A549 (cell line): ENCODE measurements around the gene SFRP5.

Experiments
- BHLHE40 ChIP-seq: IDR thresholded peaks from 2 replicates; pipeline ENCODE4 v1.6.1; 2012; ENCODE audit warnings: low read depth, low read length, inconsistent platforms
- CEBPB ChIP-seq, 2 experiments: fragments of >200 bp in 1 of 2; sonication (Bioruptor Twin) in 1 of 2; formaldehyde crosslinking in 1 of 2; IDR thresholded peaks; 2 replicates each; pipeline ENCODE4 v1.6.1; 2012 to 2016
- EP300 ChIP-seq, 2 experiments: fragments of >200 bp; sonication (Bioruptor Twin); formaldehyde crosslinking; IDR thresholded peaks; 2 replicates in 1 of 2; 3 replicates in 1 of 2; pipeline ENCODE4 v1.6.1; 2016 to 2017
- JUN ChIP-seq, 2 experiments: fragments of >200 bp; sonication (Bioruptor Twin); formaldehyde crosslinking; IDR thresholded peaks; 2 replicates in 1 of 2; 3 replicates in 1 of 2; pipeline ENCODE4 v1.6.1; 2016 to 2017
- MAZ ChIP-seq: fragments of 150-350 bp; IDR thresholded peaks from 2 replicates; pipeline ENCODE4 v1.6.1; 2014; ENCODE audit warnings: antibody characterized with exemption, low read depth, low read length, borderline replicate concordance
- PHF8 ChIP-seq: fragments of 200-600 bp; sonication (generic); IDR thresholded peaks from 2 replicates; pipeline ENCODE4 v1.6.1; 2016; ENCODE audit warnings: low read depth, mild to moderate bottlenecking, antibody characterized with exemption, moderate library complexity, borderline replicate concordance
- POLR2A ChIP-seq: IDR thresholded peaks from 2 replicates; pipeline ENCODE4 v1.6.1; 2012; ENCODE audit warnings: mild to moderate bottlenecking, low read length
- RCOR1 ChIP-seq: fragments of 150-350 bp; IDR thresholded peaks from 2 replicates; pipeline ENCODE4 v1.6.1; 2014; ENCODE audit warnings: antibody characterized with exemption, low read length, low read depth
- RFX5 ChIP-seq: fragments of 450-650 bp; IDR thresholded peaks from 2 replicates; pipeline ENCODE4 v1.7.1; 2014; ENCODE audit warnings: antibody characterized with exemption, mild to moderate bottlenecking, moderate library complexity
- ZFP36 ChIP-seq: fragments of 450-650 bp; IDR thresholded peaks from 2 replicates; pipeline ENCODE4 v1.6.1; 2014; ENCODE audit warnings: borderline replicate concordance; ENCODE audit not compliant: partially characterized antibody
- TF ChIP-seq, protein P1 (sequence below): fragments of >200 bp; sonication (Bioruptor Twin); formaldehyde crosslinking; IDR thresholded peaks from 3 replicates; pipeline ENCODE4 v1.5.1; 2016
- TF ChIP-seq, protein P2 (sequence below): IDR thresholded peaks from 2 replicates; pipeline ENCODE4 v1.6.1; 2012
- TF ChIP-seq, protein P3 (sequence below): fragments of 200-600 bp; sonication (generic); IDR thresholded peaks from 2 replicates; pipeline ENCODE4 v1.6.1; 2016; ENCODE audit warnings: antibody characterized with exemption, mild to moderate bottlenecking, moderate library complexity

DNA sequence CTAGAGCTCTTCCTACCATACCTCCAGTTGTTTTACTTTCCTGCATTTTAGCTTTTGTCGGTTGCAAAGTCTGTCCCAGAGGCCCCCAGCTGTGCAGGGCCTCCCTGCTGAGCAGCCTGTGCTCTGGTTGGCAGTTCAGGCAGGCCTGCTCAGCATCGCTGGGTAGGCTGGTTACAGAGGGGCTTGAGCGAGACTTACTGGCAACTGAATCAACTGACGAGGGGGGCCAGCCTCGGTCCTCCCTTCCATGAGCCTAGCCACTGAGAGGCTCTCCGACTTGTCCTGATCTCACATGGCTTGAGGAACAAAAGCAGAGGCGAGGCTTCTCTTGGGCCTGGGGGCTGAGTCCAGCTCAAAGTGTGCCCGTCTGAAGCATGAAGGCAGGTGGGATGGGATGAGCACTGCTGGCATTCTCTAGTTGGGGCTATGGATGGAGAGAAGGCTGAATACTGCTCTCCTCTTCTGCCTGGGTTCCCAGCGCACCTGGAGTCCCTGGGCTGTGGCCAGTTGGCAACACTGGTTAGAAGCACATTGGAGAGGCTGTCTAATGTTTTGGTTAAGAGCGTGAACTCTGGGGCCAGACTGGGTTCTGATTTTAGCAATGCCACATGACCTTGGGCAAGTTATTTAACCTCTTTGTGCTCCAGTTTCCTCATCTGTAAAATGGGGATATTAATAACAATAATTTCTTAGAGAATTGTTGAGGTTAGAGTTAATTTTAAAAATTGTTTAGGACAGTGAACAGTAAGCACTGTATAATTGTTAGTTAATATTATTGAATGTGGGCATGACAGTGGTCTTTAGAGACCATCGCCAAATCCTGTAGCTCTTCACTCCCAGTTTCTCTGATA is 6.9 kb upstream of the SFRP5 start:
- TF ChIP-seq CEBPB (IDR thresholded peaks at IDR 0.05) (no peak), EP300 (IDR thresholded peaks at IDR 0.05) (no peak), POLR2A (no peak), PHF8 (no peak), ZFP36 (no peak), MAZ (no peak), BHLHE40 (no peak), RFX5 (no peak), RCOR1 (no peak), JUN (IDR thresholded peaks at IDR 0.05) (no peak)
- TF ChIP-seq, protein P1, sequence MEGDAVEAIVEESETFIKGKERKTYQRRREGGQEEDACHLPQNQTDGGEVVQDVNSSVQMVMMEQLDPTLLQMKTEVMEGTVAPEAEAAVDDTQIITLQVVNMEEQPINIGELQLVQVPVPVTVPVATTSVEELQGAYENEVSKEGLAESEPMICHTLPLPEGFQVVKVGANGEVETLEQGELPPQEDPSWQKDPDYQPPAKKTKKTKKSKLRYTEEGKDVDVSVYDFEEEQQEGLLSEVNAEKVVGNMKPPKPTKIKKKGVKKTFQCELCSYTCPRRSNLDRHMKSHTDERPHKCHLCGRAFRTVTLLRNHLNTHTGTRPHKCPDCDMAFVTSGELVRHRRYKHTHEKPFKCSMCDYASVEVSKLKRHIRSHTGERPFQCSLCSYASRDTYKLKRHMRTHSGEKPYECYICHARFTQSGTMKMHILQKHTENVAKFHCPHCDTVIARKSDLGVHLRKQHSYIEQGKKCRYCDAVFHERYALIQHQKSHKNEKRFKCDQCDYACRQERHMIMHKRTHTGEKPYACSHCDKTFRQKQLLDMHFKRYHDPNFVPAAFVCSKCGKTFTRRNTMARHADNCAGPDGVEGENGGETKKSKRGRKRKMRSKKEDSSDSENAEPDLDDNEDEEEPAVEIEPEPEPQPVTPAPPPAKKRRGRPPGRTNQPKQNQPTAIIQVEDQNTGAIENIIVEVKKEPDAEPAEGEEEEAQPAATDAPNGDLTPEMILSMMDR = no peak
- TF ChIP-seq, protein P2, sequence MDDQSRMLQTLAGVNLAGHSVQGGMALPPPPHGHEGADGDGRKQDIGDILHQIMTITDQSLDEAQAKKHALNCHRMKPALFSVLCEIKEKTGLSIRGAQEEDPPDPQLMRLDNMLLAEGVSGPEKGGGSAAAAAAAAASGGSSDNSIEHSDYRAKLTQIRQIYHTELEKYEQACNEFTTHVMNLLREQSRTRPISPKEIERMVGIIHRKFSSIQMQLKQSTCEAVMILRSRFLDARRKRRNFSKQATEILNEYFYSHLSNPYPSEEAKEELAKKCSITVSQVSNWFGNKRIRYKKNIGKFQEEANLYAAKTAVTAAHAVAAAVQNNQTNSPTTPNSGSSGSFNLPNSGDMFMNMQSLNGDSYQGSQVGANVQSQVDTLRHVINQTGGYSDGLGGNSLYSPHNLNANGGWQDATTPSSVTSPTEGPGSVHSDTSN = no peak
- TF ChIP-seq, protein P3, sequence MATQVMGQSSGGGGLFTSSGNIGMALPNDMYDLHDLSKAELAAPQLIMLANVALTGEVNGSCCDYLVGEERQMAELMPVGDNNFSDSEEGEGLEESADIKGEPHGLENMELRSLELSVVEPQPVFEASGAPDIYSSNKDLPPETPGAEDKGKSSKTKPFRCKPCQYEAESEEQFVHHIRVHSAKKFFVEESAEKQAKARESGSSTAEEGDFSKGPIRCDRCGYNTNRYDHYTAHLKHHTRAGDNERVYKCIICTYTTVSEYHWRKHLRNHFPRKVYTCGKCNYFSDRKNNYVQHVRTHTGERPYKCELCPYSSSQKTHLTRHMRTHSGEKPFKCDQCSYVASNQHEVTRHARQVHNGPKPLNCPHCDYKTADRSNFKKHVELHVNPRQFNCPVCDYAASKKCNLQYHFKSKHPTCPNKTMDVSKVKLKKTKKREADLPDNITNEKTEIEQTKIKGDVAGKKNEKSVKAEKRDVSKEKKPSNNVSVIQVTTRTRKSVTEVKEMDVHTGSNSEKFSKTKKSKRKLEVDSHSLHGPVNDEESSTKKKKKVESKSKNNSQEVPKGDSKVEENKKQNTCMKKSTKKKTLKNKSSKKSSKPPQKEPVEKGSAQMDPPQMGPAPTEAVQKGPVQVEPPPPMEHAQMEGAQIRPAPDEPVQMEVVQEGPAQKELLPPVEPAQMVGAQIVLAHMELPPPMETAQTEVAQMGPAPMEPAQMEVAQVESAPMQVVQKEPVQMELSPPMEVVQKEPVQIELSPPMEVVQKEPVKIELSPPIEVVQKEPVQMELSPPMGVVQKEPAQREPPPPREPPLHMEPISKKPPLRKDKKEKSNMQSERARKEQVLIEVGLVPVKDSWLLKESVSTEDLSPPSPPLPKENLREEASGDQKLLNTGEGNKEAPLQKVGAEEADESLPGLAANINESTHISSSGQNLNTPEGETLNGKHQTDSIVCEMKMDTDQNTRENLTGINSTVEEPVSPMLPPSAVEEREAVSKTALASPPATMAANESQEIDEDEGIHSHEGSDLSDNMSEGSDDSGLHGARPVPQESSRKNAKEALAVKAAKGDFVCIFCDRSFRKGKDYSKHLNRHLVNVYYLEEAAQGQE = no peak
